ENCODE data around the gene COL8A1.

GRCh38 chr3:99678896-99679295 is 40.5 kb downstream of the COL8A1 start:
- TF ChIP-seq POLR2A (IDR thresholded peaks at IDR 0.05; ENCODE audit: low read depth, low read length) (no peak), POLR2AphosphoS5 (IDR thresholded peaks at IDR 0.05; ENCODE audit: low read depth, low read length) (no peak), TAF1 (IDR thresholded peaks at IDR 0.05; ENCODE audit: low read depth, low read length) (no peak), SPI1 (IDR thresholded peaks at IDR 0.05; ENCODE audit: low read depth, low read length) (no peak)
